VCaP (cell line): ENCODE measurements around the gene XIST.
A peak's percentile ranks its signal among the peaks of the same experiment; 100 is the strongest.
"Not testable (repeated sequence)": the region's sequence is repeated elsewhere in the genome, so short reads cannot be mapped to it uniquely, and the experiment has no call there.

Experiments used
- H3K27ac ChIP-seq: fragments of 450-650 bp; 2 replicates; pipeline ENCODE4 v1.5.1; 2017
- CTCF ChIP-seq: fragments of 450-650 bp; conservative IDR thresholded peaks from 2 replicates; pipeline ENCODE4 v1.5.1; 2017; ENCODE audit warnings: mild to moderate bottlenecking, moderate library complexity

The XIST gene

GRCh38 chrX:73818200-73819116, 34.1 kb downstream of the XIST start:
- H3K27ac ChIP-seq: no peak overlapping the region
- no peak for TF ChIP-seq CTCF

- no peak for TF ChIP-seq CTCF
- H3K27ac ChIP-seq: no peak overlapping the region
Observed at GRCh38 chrX:73817393-73818199, 34.9 kb downstream of the XIST start.

- TF ChIP-seq CTCF: no peak
- no peak overlapping the region for H3K27ac ChIP-seq
Observed at GRCh38 chrX:73812256-73812655, 40.3 kb downstream of the XIST start.

- H3K27ac ChIP-seq: not testable (repeated sequence)
Observed at GRCh38 chrX:73804109-73804508, 48.4 kb downstream of the XIST start.

GRCh38 chrX:73799888-73800287, 52.6 kb downstream of the XIST start:
- H3K27ac ChIP-seq: peak overlapping the region; percentile 35; the same call in 1 of the 2 replicates
- no peak for TF ChIP-seq CTCF

GRCh38 chrX:73792511-73792910, 60.0 kb downstream of the XIST start:
- not testable (repeated sequence) for H3K27ac ChIP-seq

- no peak for TF ChIP-seq CTCF
- no peak overlapping the region for H3K27ac ChIP-seq
Observed at GRCh38 chrX:73785493-73785892, 67.0 kb downstream of the XIST start.
